Stomach (tissue), 9 donors: ENCODE results near the gene AFF1. TPM values are rescaled to one million over a fixed set of nuclear protein-coding genes. Genes with fewer than 3 reads are reported as not detected.
A peak's percentile ranks its signal among the peaks of the same experiment; 100 is the strongest.

Experiments
- DNase-seq, 2 donors: peaks; one replicate each; pipeline versions ENCODE4 v3.0.0 to v3.0.0-alpha.2; 2013 to 2019
- H3K27ac ChIP-seq, 5 donors: fragments of 200-600 bp in 4 of 5; sonication (generic) in 4 of 5; one replicate each; pipeline ENCODE4 v1.5.1; 2013 to 2019; ENCODE audit warnings: mild to moderate bottlenecking in 1 of 5, moderate library complexity in 1 of 5
- H3K27me3 ChIP-seq, 3 donors: fragments of 200-600 bp; sonication (generic); one replicate each; pipeline ENCODE4 v1.5.1; 2017 to 2019; ENCODE audit warnings: mixed run types in 1 of 3
- H3K36me3 ChIP-seq, 4 donors: fragments of 200-600 bp; sonication (generic); 1 replicate in 3 of 4; 2 replicates in 1 of 4; pipeline ENCODE4 v1.5.1; 2016 to 2019
- H3K4me1 ChIP-seq, 4 donors: fragments of 200-600 bp; sonication (generic); one replicate each; pipeline ENCODE4 v1.5.1; 2016 to 2019
- H3K4me3 ChIP-seq, 4 donors: fragments of 200-600 bp; sonication (generic) in 3 of 4; one replicate each; pipeline ENCODE4 v1.5.1; 2016 to 2019; ENCODE audit warnings: mild to moderate bottlenecking in 1 of 4
- H3K9me3 ChIP-seq, 4 donors: fragments of 200-600 bp; sonication (generic); one replicate each; pipeline ENCODE4 v1.5.1; 2016 to 2019
- EP300 ChIP-seq: sonication (generic); formaldehyde crosslinking; IDR thresholded peaks from one replicate; pipeline ENCODE4 v1.6.1; 2017; ENCODE audit warnings: antibody characterized with exemption
- POLR2A ChIP-seq, 4 donors: fragments of 450-650 bp; IDR thresholded peaks; one replicate each; pipeline ENCODE4 v1.6.1; 2016; ENCODE audit warnings: antibody characterized with exemption in 4 of 4, control low read depth in 2 of 4, mild to moderate bottlenecking in 1 of 4, moderate library complexity in 1 of 4
- POLR2AphosphoS5 ChIP-seq, 3 donors: sonication (generic); formaldehyde crosslinking; IDR thresholded peaks; one replicate each; pipeline ENCODE4 v1.6.1; 2016; ENCODE audit warnings: antibody characterized with exemption in 3 of 3
- WGBS, 5 donors: extraction: QIAGEN DNeasy Blood & Tissue Kit in 3 of 5; methylation state at CpG; one replicate each; pipeline versions ENCODE4 v1.1.5 to v1.1.7; 2013 to 2018; 5-methylcytosine and 5-hydroxymethylcytosine counted together
- intact Hi-C: fragments of 100-400 bp; cut with DNase I; formaldehyde crosslinking; loops from one replicate; pipeline ENCODE4 v1.15.1; 2023; ENCODE audit warnings: low total_unique reads
- polyA plus RNA-seq, 3 donors: library from polyadenylated mRNA; stranded (reverse); fragments of 200-250 nt; gene quantifications; one replicate each; pipeline ENCODE4 v1.2.3, GENCODE V29; 2013
- total RNA-seq, 5 donors: library from RNA; depleted of rRNA; stranded (reverse); fragments of >200 nt; gene quantifications; one replicate each; pipeline versions ENCODE4 v1.1.0 to v1.2.3, GENCODE V29; 2014 to 2016
- TF ChIP-seq, protein P1 (sequence below), 7 experiments: fragments of 450-650 bp in 4 of 7; fragments of 200-600 bp in 3 of 7; sonication (generic) in 3 of 7; IDR thresholded peaks; one replicate each; pipeline ENCODE4 v1.5.1; 2016 to 2019; ENCODE audit warnings: antibody characterized with exemption in 7 of 7, control low read depth in 2 of 7, mild to moderate bottlenecking in 1 of 7
- donor health status: healthy with polysubstance abuse.
- donor health status: Bipolar disorder and iron deficiency.
- donor health status: healthy.

Gene AFF1
- total and polyA plus RNA-seq, 8 donors: 6.9 to 177 (median 59.1) TPM

DNA sequence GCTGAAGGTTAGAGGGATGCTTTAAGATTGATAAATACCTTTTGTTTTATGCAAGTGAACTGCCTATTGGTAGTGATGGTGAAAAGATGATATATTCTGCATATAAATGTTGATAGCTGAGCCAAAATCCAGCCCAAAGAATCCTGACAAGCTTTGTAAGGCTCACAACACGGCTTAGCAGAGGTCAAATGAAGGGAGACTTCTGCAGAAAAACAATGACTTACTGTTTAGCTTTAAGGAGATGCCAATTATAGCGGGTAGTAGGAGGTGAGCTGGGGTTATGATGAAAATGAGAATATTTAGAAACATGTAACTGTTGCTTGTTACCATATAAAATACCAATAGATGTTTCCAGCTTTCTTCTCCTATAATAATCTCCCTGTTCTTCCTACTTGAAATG is 97.1 kb downstream of the AFF1 start:
- no peak for DNase-seq
- 8 to 19% (median 16%) methylated on average over 2 of the region's 2 CpGs for WGBS, 5 donors
- peak overlapping the region in 2 of 4 donors; percentile 3 to 4 for H3K4me3 ChIP-seq

DNA sequence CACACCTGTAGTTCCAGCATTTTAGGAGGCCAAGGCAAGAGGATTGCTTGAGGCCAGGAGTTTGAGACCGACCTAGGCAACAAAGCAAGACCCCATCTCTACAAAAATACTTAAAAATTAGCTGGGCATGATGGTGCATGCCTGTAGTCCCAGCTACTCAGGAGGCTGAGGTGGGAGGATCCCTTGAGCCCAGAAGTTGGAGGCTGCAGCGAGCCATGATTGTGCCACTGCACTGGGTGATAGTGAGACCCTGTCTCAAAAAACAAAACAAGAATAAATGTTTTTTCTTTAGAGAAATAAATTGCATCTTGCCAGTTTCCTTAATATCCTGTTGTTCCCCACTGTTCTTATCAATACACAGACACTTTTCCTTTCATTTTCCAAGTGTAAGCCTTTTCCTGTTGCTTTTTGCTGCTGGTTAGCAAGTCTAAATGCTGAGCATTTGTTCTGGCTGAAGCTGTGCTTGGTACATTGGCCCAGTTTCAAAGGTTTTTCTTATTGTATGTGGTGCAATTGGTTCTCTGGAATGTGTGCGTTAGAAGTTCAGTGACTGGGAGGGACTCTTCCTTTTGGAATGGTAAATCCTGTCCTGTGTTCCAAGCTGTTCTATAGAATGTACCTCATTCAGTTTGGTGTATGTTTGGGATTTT is 98.2 kb downstream of the AFF1 start:
- intact Hi-C loops: no loop called here
- Histone ChIP-seq H3K27me3 (no peaks in the 10 kb centered on the region), H3K27ac (peak overlapping the region in 4 of 5 donors; percentile 22 to 82 (median 70)), H3K36me3 (no peaks in the 10 kb centered on the region), H3K4me1 (peaks cover 68 to 99% (median 87%) of the 10 kb centered on the region in 4 donors), H3K4me3 (peak overlapping the region in 1 of 4 donors; percentile 4), H3K9me3 (no peaks in the 10 kb centered on the region)
- TF ChIP-seq, protein P1, sequence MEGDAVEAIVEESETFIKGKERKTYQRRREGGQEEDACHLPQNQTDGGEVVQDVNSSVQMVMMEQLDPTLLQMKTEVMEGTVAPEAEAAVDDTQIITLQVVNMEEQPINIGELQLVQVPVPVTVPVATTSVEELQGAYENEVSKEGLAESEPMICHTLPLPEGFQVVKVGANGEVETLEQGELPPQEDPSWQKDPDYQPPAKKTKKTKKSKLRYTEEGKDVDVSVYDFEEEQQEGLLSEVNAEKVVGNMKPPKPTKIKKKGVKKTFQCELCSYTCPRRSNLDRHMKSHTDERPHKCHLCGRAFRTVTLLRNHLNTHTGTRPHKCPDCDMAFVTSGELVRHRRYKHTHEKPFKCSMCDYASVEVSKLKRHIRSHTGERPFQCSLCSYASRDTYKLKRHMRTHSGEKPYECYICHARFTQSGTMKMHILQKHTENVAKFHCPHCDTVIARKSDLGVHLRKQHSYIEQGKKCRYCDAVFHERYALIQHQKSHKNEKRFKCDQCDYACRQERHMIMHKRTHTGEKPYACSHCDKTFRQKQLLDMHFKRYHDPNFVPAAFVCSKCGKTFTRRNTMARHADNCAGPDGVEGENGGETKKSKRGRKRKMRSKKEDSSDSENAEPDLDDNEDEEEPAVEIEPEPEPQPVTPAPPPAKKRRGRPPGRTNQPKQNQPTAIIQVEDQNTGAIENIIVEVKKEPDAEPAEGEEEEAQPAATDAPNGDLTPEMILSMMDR (IDR thresholded peaks at IDR 0.05): no peak
- TF ChIP-seq POLR2A (IDR thresholded peaks at IDR 0.05) (no peak), EP300 (no peak), POLR2AphosphoS5 (IDR thresholded peaks at IDR 0.05) (peak in 2 of 3 donors; percentile 23 to 70)
- DNase-seq: peak in 1 of 2 donors; percentile 56
- 61 to 68% (median 66%) methylated on average over 3 of the region's 3 CpGs for WGBS, 5 donors

More for the DNA sequence above, 97.1 kb downstream of the AFF1 start:
- H3K27ac ChIP-seq: peak overlapping the region; percentile 22 to 82 (median 70)
- TF ChIP-seq EP300 (no peak), POLR2A (IDR thresholded peaks at IDR 0.05) (no peak)
- intact Hi-C loops: no loop called here
- no peaks in the 10 kb centered on the region for H3K9me3 ChIP-seq
- no peaks in the 10 kb centered on the region for H3K36me3 ChIP-seq
- H3K4me1 ChIP-seq: peaks cover 57 to 98% (median 83%) of the 10 kb centered on the region in 4 donors
- no peaks in the 10 kb centered on the region for H3K27me3 ChIP-seq

DNA sequence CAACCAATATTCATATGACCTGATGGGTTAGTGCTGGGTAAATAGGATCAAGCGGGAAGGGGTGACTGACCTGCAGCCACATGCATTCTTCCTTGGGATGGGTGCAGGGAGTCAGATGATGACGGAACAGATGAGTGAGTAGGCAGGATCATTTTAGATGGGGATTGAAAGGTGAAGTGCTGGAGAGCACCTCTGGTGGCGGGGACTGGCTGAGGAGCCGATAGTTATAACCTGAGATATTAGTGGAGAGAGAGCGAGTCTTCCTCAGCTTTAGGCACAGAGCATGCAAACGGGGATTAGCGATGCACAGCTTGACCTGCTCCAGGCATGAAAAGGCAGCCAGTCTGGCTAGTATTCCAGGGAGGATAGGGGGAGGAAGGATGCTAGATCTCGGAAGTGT is 99.1 kb downstream of the AFF1 start:
- H3K9me3 ChIP-seq: no peaks in the 10 kb centered on the region
- peak overlapping the region in 3 of 5 donors; percentile 5 to 82 (median 71) for H3K27ac ChIP-seq
- TF ChIP-seq, protein P1 (IDR thresholded peaks at IDR 0.05): no peak
- TF ChIP-seq POLR2AphosphoS5 (IDR thresholded peaks at IDR 0.05): no peak
- no peak for TF ChIP-seq EP300
- TF ChIP-seq POLR2A (IDR thresholded peaks at IDR 0.05): no peak
- H3K36me3 ChIP-seq: no peaks in the 10 kb centered on the region
- intact Hi-C loops: no loop called here
- H3K27me3 ChIP-seq: no peaks in the 10 kb centered on the region
- WGBS, 5 donors: 79 to 86% (median 85%) methylated on average over 8 of the region's 8 CpGs
- DNase-seq: no peak
- H3K4me1 ChIP-seq: peaks cover 77 to 100% (median 92%) of the 10 kb centered on the region in 4 donors
- H3K4me3 ChIP-seq: no peak overlapping the region

DNA sequence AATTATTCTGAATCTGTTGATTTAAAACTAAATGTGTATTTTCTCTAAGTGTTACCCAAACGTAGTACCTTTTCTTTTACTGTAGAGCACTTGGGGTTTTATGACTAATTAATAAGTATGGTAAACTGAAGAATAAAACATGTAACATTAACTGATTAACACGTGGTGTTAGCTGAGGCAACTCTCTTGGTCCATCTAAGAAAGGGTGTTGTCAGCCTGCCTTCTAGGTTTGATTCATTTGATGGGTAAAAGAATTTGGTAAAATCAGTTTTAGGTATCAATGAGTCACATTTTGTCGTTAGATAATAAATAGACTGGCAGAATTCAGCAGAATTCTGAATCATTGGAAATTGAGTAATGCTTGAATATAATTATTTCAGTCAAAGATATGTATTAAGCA is 99.7 kb downstream of the AFF1 start:
- no peak for DNase-seq
- peaks cover 78 to 100% (median 91%) of the 10 kb centered on the region in 4 donors for H3K4me1 ChIP-seq
- intact Hi-C loops: no loop called here
- no peaks in the 10 kb centered on the region for H3K27me3 ChIP-seq
- WGBS, 5 donors: 64 to 75% (median 69%) methylated on average over 3 of the region's 3 CpGs
- H3K4me3 ChIP-seq: no peak overlapping the region
- no peaks in the 10 kb centered on the region for H3K9me3 ChIP-seq
- no peaks in the 10 kb centered on the region for H3K36me3 ChIP-seq
- peak overlapping the region in 3 of 5 donors; percentile 5 to 82 (median 71) for H3K27ac ChIP-seq
- TF ChIP-seq, protein P1 (IDR thresholded peaks at IDR 0.05): no peak
- TF ChIP-seq POLR2A (IDR thresholded peaks at IDR 0.05) (no peak), POLR2AphosphoS5 (IDR thresholded peaks at IDR 0.05) (no peak), EP300 (no peak)
